Measurements from ENCODE around the gene TMCC1.
A peak's percentile ranks its signal among the peaks of the same experiment; 100 is the strongest.

The TMCC1 gene

GRCh38 chr3:129632556-129632955, 261.0 kb downstream of the TMCC1 start:
- Histone ChIP-seq H3K9me3 (ENCODE audit: low read depth, low read length) (peaks cover 8% of the 10 kb centered on the region; the same call in 1 of the 2 replicates), H3K9ac (ENCODE audit: insufficient read length) (no peak overlapping the region)
- TF ChIP-seq POLR2AphosphoS5 (IDR thresholded peaks at IDR 0.05; ENCODE audit: borderline replicate concordance, low read depth, low read length): no peak
- no peak for TF ChIP-seq EZH2 (IDR thresholded peaks at IDR 0.05)
- no peak for TF ChIP-seq FOXP2 (optimal IDR thresholded peaks at IDR 0.05; ENCODE audit: control extremely low read depth, extremely low read length, insufficient read depth)

DNA sequence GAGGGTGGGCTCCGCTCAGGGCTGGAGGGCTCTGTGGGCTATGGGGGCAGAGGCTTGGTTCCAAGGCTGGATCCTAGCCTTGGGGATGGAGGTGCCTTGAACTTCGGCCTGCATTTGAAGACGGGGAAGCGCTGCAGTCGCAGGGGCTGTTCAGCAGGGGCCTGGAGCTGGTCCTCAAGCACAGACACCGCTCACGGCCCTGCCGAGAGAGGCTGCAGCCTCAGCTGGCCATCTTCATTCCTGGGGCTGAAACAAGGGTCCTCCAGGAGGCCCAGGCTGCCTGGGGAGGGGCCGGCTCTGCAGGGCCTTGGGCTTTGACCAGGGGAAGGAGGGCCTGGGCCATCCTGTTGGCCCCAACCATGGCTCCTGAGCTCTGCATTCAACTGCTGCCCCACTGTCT, 261.5 kb downstream of the TMCC1 start:
- DNase-seq (ENCODE audit: low read depth, low spot score): no peak
- peaks cover 8% of the 10 kb centered on the region; the same call in 1 of the 2 replicates for H3K9me3 ChIP-seq (ENCODE audit: low read depth, low read length)
- no peak overlapping the region for H3K9ac ChIP-seq (ENCODE audit: insufficient read length)
- TF ChIP-seq FOXP2 (optimal IDR thresholded peaks at IDR 0.05; ENCODE audit: control extremely low read depth, extremely low read length, insufficient read depth): no peak
- no peak for TF ChIP-seq POLR2AphosphoS5 (IDR thresholded peaks at IDR 0.05; ENCODE audit: borderline replicate concordance, low read depth, low read length)
- no peak for TF ChIP-seq EZH2 (IDR thresholded peaks at IDR 0.05)
- no peak overlapping the region for H3K27ac ChIP-seq
- H3K36me3 ChIP-seq (ENCODE audit: insufficient read depth, low read length): no peaks in the 10 kb centered on the region
- H3K4me3 ChIP-seq: no peak overlapping the region

More at GRCh38 chr3:129632556-129632955, 261.0 kb downstream of the TMCC1 start:
- H3K36me3 ChIP-seq (ENCODE audit: insufficient read depth, low read length): no peaks in the 10 kb centered on the region
- H3K27ac ChIP-seq: no peak overlapping the region
- DNase-seq (ENCODE audit: low read depth, low spot score): no peak
- no peak overlapping the region for H3K4me3 ChIP-seq

GRCh38 chr3:129629011-129629410, 264.5 kb downstream of the TMCC1 start:
- H3K9ac ChIP-seq (ENCODE audit: insufficient read length): no peak overlapping the region
- H3K27ac ChIP-seq: no peak overlapping the region
- no peaks in the 10 kb centered on the region for H3K36me3 ChIP-seq (ENCODE audit: insufficient read depth, low read length)
- no peaks in the 10 kb centered on the region for H3K9me3 ChIP-seq (ENCODE audit: low read depth, low read length)
- H3K4me3 ChIP-seq: no peak overlapping the region
- no peak for TF ChIP-seq FOXP2 (optimal IDR thresholded peaks at IDR 0.05; ENCODE audit: control extremely low read depth, extremely low read length, insufficient read depth)
- no peak for TF ChIP-seq POLR2AphosphoS5 (IDR thresholded peaks at IDR 0.05; ENCODE audit: borderline replicate concordance, low read depth, low read length)
- TF ChIP-seq EZH2 (IDR thresholded peaks at IDR 0.05): no peak
- DNase-seq (ENCODE audit: low read depth, low spot score): no peak

- H3K9me3 ChIP-seq (ENCODE audit: low read depth, low read length): no peaks in the 10 kb centered on the region
- peak overlapping the region; percentile 29; the same call in 1 of the 2 replicates for H3K27ac ChIP-seq
- H3K4me3 ChIP-seq: no peak overlapping the region
- no peaks in the 10 kb centered on the region for H3K36me3 ChIP-seq (ENCODE audit: insufficient read depth, low read length)
- TF ChIP-seq POLR2AphosphoS5 (IDR thresholded peaks at IDR 0.05; ENCODE audit: borderline replicate concordance, low read depth, low read length) (no peak), EZH2 (IDR thresholded peaks at IDR 0.05) (no peak), FOXP2 (optimal IDR thresholded peaks at IDR 0.05; ENCODE audit: control extremely low read depth, extremely low read length, insufficient read depth) (no peak)
- DNase-seq (ENCODE audit: low read depth, low spot score): no peak
- H3K9ac ChIP-seq (ENCODE audit: insufficient read length): no peak overlapping the region
These were observed 265.4 kb downstream of the TMCC1 start for GRCh38 chr3:129628169-129628522.

GRCh38 chr3:129627350-129628168, 266.0 kb downstream of the TMCC1 start:
- DNase-seq (ENCODE audit: low read depth, low spot score): peak; percentile 52
- Histone ChIP-seq H3K27ac (peak overlapping the region; percentile 91), H3K9ac (ENCODE audit: insufficient read length) (no peak overlapping the region), H3K9me3 (ENCODE audit: low read depth, low read length) (no peaks in the 10 kb centered on the region), H3K36me3 (ENCODE audit: insufficient read depth, low read length) (no peaks in the 10 kb centered on the region), H3K4me3 (no peak overlapping the region)
- TF ChIP-seq FOXP2 (optimal IDR thresholded peaks at IDR 0.05; ENCODE audit: control extremely low read depth, extremely low read length, insufficient read depth) (no peak), POLR2AphosphoS5 (IDR thresholded peaks at IDR 0.05; ENCODE audit: borderline replicate concordance, low read depth, low read length) (no peak), EZH2 (IDR thresholded peaks at IDR 0.05) (no peak)

- DNase-seq (ENCODE audit: low read depth, low spot score): no peak
- Histone ChIP-seq H3K27ac (peak overlapping the region; percentile 91), H3K36me3 (ENCODE audit: insufficient read depth, low read length) (no peaks in the 10 kb centered on the region), H3K9me3 (ENCODE audit: low read depth, low read length) (no peaks in the 10 kb centered on the region), H3K9ac (ENCODE audit: insufficient read length) (peak overlapping the region; percentile 59), H3K4me3 (peak overlapping the region; percentile 67)
- TF ChIP-seq POLR2AphosphoS5 (IDR thresholded peaks at IDR 0.05; ENCODE audit: borderline replicate concordance, low read depth, low read length): no peak
- no peak for TF ChIP-seq FOXP2 (optimal IDR thresholded peaks at IDR 0.05; ENCODE audit: control extremely low read depth, extremely low read length, insufficient read depth)
- no peak for TF ChIP-seq EZH2 (IDR thresholded peaks at IDR 0.05)
These were observed 266.7 kb downstream of the TMCC1 start for GRCh38 chr3:129626744-129627349.

DNA sequence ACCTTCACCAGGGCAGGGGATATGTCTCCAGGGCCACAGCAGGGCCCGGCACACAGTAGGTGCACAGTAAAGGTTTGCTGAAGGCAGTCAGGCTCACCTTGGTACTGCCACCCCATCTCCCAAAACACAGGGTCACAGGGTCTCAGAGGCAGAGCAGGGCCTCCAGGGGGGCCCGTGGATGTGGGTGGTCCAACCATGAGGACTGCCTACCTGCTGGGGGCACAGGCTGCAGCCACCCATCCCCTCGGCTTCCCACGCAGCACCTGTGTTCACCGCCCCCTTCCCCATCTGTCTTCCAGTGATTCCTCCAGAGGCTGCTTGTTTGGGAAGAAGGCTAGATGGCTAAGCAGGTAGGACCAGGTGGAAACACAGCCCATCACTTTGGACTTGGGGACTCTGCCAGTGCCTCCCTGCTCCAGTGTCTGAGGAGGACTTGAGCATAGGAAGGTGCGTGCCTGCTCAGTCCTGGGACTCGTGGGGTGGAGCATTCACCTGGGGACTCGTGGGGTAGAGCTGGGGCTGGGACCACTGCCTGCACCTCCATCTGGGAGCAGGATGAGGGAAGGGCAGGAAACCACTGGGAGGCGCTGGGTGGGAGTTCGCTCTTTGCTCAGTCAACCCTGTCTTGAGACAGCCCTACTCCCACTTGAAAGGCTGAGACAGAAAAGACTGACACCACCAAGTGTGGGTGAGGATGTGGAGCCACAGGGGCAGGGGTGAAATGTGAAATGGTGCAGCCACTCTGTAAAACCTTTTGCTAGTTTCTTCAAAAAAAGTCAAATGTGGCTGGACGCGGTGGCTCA, 268.2 kb downstream of the TMCC1 start:
- Histone ChIP-seq H3K9me3 (ENCODE audit: low read depth, low read length) (no peaks in the 10 kb centered on the region), H3K9ac (ENCODE audit: insufficient read length) (no peak overlapping the region), H3K27ac (peak overlapping the region; percentile 48; the same call in 1 of the 2 replicates), H3K36me3 (ENCODE audit: insufficient read depth, low read length) (no peaks in the 10 kb centered on the region), H3K4me3 (no peak overlapping the region)
- DNase-seq (ENCODE audit: low read depth, low spot score): no peak
- no peak for TF ChIP-seq FOXP2 (optimal IDR thresholded peaks at IDR 0.05; ENCODE audit: control extremely low read depth, extremely low read length, insufficient read depth)
- TF ChIP-seq EZH2 (IDR thresholded peaks at IDR 0.05): no peak
- no peak for TF ChIP-seq POLR2AphosphoS5 (IDR thresholded peaks at IDR 0.05; ENCODE audit: borderline replicate concordance, low read depth, low read length)
